OCI-LY1 (cell line): ENCODE measurements around the gene RSPRY1.
"Not testable (repeated sequence)": the region's sequence is repeated elsewhere in the genome, so short reads cannot be mapped to it uniquely, and the experiment has no call there.

Experiments used
- H2AFZ ChIP-seq: fragments of 200-600 bp; sonication (generic), shearing (Covaris generic); 2 replicates; pipeline ENCODE4 v1.6.0; 2014; ENCODE audit warnings: antibody characterized with exemption, mild to moderate bottlenecking, low read length
- H3F3A ChIP-seq: fragments of 200-600 bp; sonication (generic), shearing (Covaris generic); 2 replicates; pipeline ENCODE4 v1.6.0; 2014; ENCODE audit warnings: mild to moderate bottlenecking, antibody characterized with exemption, low read length, moderate library complexity; ENCODE audit not compliant: insufficient read depth
- H3K27ac ChIP-seq: fragments of 200-600 bp; sonication (generic); 2 replicates; pipeline ENCODE4 v1.5.1; 2014; ENCODE audit warnings: low read length, mixed run types, mild to moderate bottlenecking, low read depth; ENCODE audit not compliant: poor library complexity, severe bottlenecking
- H3K27me3 ChIP-seq: fragments of 200-600 bp; sonication (generic); 2 replicates; pipeline ENCODE4 v1.6.0; 2014; ENCODE audit warnings: antibody characterized with exemption, mild to moderate bottlenecking, low read length, moderate library complexity; ENCODE audit not compliant: insufficient read depth
- H3K36me3 ChIP-seq: fragments of 200-600 bp; sonication (generic); 2 replicates; pipeline ENCODE4 v1.6.1; 2014; ENCODE audit warnings: mild to moderate bottlenecking, antibody characterized with exemption, low read length, moderate library complexity, mixed read lengths; ENCODE audit not compliant: insufficient read depth
- H3K4me1 ChIP-seq: fragments of 200-600 bp; sonication (generic); 2 replicates; pipeline ENCODE4 v1.5.1; 2014; ENCODE audit warnings: mild to moderate bottlenecking, low read length, moderate library complexity; ENCODE audit not compliant: insufficient read depth, severe bottlenecking
- H3K4me2 ChIP-seq: fragments of 200-600 bp; sonication (generic), shearing (Covaris generic); 2 replicates; pipeline ENCODE4 v1.6.1; 2014; ENCODE audit warnings: low read length
- H3K4me3 ChIP-seq: fragments of 200-600 bp; sonication (generic); 2 replicates; pipeline ENCODE4 v1.5.1; 2014; ENCODE audit warnings: low read length, low read depth, mild to moderate bottlenecking, mixed read lengths; ENCODE audit not compliant: poor library complexity, severe bottlenecking
- H3K79me2 ChIP-seq: fragments of 200-600 bp; shearing (Covaris generic); 2 replicates; pipeline ENCODE4 v1.6.1; 2016; ENCODE audit warnings: mixed run types, low read length, mixed read lengths; ENCODE audit not compliant: insufficient read depth
- H3K9ac ChIP-seq: fragments of 200-600 bp; sonication (generic), shearing (Covaris generic); 2 replicates; pipeline ENCODE4 v1.6.1; 2014; ENCODE audit warnings: mild to moderate bottlenecking, low read length, mixed read lengths
- H3K9me2 ChIP-seq: fragments of 200-600 bp; sonication (generic), shearing (Covaris generic); 2 replicates; pipeline ENCODE4 v1.6.1; 2014; ENCODE audit warnings: low read depth, mild to moderate bottlenecking, low read length, mixed read lengths
- H3K9me3 ChIP-seq: fragments of 200-600 bp; shearing (Covaris generic); 2 replicates; pipeline ENCODE4 v1.6.1; 2014; ENCODE audit warnings: low read length, mixed read lengths
- H4K20me1 ChIP-seq: fragments of 200-600 bp; sonication (generic), shearing (Covaris generic); 2 replicates; pipeline ENCODE4 v1.6.0; 2016; ENCODE audit warnings: mild to moderate bottlenecking, low read length; ENCODE audit not compliant: insufficient read depth
- CTCF ChIP-seq: fragments of 200-600 bp; sonication (generic), shearing (Covaris generic); IDR thresholded peaks from 2 replicates; pipeline ENCODE4 v1.5.1; 2017; ENCODE audit warnings: mild to moderate bottlenecking, antibody characterized with exemption, low read length, moderate library complexity, mixed read lengths
- EZH2 ChIP-seq: fragments of 200-600 bp; sonication (generic), shearing (Covaris generic); IDR thresholded peaks from 2 replicates; pipeline ENCODE4 v1.8.0; 2017; ENCODE audit warnings: borderline replicate concordance, mixed run types, mild to moderate bottlenecking, antibody characterized with exemption, low read length, moderate library complexity, mixed read lengths

Gene RSPRY1

GRCh38 chr16:57188711-57189002, 2.5 kb downstream of the RSPRY1 start:
- H4K20me1 ChIP-seq: no peaks in the 10 kb centered on the region
- TF ChIP-seq CTCF: no peak
- TF ChIP-seq EZH2: no peak
- H3K9me2 ChIP-seq: no peaks in the 10 kb centered on the region
- H3K4me1 ChIP-seq: peaks cover 28% of the 10 kb centered on the region
- no peak overlapping the region for H3K4me3 ChIP-seq
- no peak overlapping the region for H3K9ac ChIP-seq
- no peak overlapping the region for H3K4me2 ChIP-seq
- peaks cover 70% of the 10 kb centered on the region for H3K79me2 ChIP-seq
- H3K9me3 ChIP-seq: no peaks in the 10 kb centered on the region
- no peaks in the 10 kb centered on the region for H3F3A ChIP-seq
- no peak overlapping the region for H3K27ac ChIP-seq
- H2AFZ ChIP-seq: no peak overlapping the region
- no peaks in the 10 kb centered on the region for H3K27me3 ChIP-seq
- H3K36me3 ChIP-seq: 0 out of 2 replicates have a peak, but pooled peaks cover 4% of the 10 kb centered on the region

- H3K9ac ChIP-seq, H3K4me3 ChIP-seq, H4K20me1 ChIP-seq, H3K4me2 ChIP-seq, H3K27me3 ChIP-seq, H2AFZ ChIP-seq, H3F3A ChIP-seq, H3K9me3 ChIP-seq, H3K9me2 ChIP-seq, H3K27ac ChIP-seq, H3K36me3 ChIP-seq: not testable (repeated sequence)
- peaks cover 19% of the 10 kb centered on the region for H3K4me1 ChIP-seq
- H3K79me2 ChIP-seq: peaks cover 67% of the 10 kb centered on the region
These were observed 3.4 kb downstream of the RSPRY1 start for GRCh38 chr16:57189527-57189926.

- peaks cover 14% of the 10 kb centered on the region for H3K4me1 ChIP-seq
- no peak overlapping the region for H3K9ac ChIP-seq
- H3K36me3 ChIP-seq: 0 out of 2 replicates have a peak, but pooled peaks cover 4% of the 10 kb centered on the region
- H3K27me3 ChIP-seq: no peaks in the 10 kb centered on the region
- no peak overlapping the region for H2AFZ ChIP-seq
- TF ChIP-seq CTCF: no peak
- TF ChIP-seq EZH2: no peak
- no peaks in the 10 kb centered on the region for H3K9me3 ChIP-seq
- H3K4me2 ChIP-seq: no peak overlapping the region
- no peaks in the 10 kb centered on the region for H4K20me1 ChIP-seq
- H3K27ac ChIP-seq: no peak overlapping the region
- peaks cover 66% of the 10 kb centered on the region for H3K79me2 ChIP-seq
- no peak overlapping the region for H3K4me3 ChIP-seq
- no peaks in the 10 kb centered on the region for H3F3A ChIP-seq
- H3K9me2 ChIP-seq: no peaks in the 10 kb centered on the region
These were observed 4.0 kb downstream of the RSPRY1 start for GRCh38 chr16:57190136-57190535.

- Histone ChIP-seq H3K27ac (no peak overlapping the region), H3K4me2 (no peak overlapping the region), H2AFZ (no peak overlapping the region), H3K9me3 (no peaks in the 10 kb centered on the region), H3K27me3 (no peaks in the 10 kb centered on the region), H3K9ac (no peak overlapping the region), H3F3A (no peaks in the 10 kb centered on the region), H3K9me2 (no peaks in the 10 kb centered on the region), H3K36me3 (0 out of 2 replicates have a peak, but pooled peaks cover 4% of the 10 kb centered on the region), H3K4me1 (peaks cover 14% of the 10 kb centered on the region), H3K79me2 (peaks cover 62% of the 10 kb centered on the region), H3K4me3 (no peak overlapping the region), H4K20me1 (no peaks in the 10 kb centered on the region)
- TF ChIP-seq CTCF (no peak), EZH2 (no peak)
These were observed 5.0 kb downstream of the RSPRY1 start for GRCh38 chr16:57191056-57191571.
